GM19239 (cell line): ENCODE measurements around the gene PCP2.
"Not testable (repeated sequence)": the region's sequence is repeated elsewhere in the genome, so short reads cannot be mapped to it uniquely, and the experiment has no call there.

ENCODE experiments used
- DNase-seq: peaks from one replicate; pipeline ENCODE4 v3.0.0; 2011; ENCODE audit warnings: low spot score; ENCODE audit not compliant: insufficient read length
- FAIRE-seq: peaks from 2 replicates; lab custom pipeline; 2011; peaks lifted over from hg19 to GRCh38; lab: Jason Lieb, UNC

The PCP2 gene

DNA sequence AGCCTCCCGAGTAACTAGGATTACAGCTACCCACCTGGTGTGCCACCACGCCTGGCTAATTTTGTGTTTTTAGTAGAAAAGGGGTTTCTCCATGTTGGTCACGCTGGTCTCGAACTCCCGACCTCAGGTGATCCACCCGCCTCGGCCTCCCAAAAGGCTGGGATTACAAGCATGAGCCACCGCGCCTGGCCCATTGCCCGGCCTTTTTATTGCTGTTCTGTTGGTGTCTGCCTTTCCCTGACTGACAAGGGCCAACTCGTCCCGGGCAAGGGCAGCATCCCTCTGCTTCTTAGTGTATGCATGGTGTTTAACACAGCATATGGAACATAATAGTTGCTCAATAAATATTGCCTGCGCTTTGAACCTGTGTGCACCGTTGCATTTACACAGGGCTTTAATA, 29.1 kb upstream of the PCP2 start:
- FAIRE-seq, result no peak
- DNase-seq, result no peak

DNA sequence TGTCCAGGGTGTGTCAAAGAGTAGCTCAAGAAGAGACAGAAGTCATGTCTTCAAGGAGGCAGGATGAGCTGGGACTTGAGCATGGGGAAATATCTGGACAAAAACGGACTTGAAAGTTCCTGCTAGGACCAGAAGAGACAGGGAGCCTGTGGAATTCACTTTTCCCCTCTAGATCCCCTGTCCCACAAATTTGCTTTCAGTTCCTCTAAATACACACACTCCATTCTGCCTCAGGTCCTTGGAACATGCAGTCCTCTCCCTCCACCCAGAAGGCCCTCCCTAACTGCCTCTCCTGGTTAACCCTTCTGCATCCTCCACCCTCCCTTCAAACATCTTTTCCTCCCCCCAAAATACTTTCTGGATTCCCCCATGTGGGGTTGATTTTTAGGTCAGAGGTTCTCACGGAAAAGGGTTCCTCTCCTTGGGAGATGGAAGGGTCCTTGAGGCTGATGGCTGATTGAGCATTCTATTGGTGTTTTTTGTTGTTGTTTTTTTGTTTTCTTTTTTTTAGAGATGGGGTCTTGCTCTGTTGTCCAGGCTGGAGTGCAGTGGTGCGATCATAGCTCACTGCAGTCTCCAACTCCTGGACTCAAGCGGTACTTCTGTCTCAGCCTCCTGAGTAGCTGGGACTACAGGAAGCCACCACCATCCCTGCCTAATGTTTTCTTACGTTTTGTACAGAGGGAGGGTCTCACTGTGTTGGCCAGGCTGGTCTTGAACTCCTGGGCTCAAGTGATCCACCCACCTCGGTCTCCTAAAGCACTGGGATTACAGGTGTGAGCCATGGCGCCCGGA, 28.4 kb upstream of the PCP2 start:
- FAIRE-seq (no peak), DNase-seq (no peak)

DNA sequence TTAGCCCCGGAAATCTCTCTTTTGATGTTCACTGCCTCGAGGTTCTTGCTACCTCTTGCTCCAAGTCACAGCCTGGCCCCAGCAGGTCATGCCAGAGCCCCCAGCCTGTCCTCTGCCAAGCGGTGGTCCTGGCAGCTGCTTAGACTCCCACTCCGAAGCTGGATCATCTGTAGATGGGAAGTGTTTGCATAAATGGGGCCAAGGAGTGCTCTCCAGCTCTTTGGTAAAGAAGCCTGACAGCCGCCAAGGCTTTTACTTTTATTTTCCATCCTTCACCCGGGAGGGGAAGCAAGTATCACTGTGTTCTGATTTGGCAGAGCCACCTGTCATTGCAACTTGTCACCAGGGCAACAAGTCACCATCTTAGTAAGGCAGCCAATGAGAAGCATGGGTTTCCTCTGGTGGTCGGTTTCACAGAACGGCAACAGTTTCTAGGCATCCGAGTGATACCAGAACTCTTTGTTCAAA, 24.7 kb upstream of the PCP2 start:
- DNase-seq (peak; percentile 94), FAIRE-seq (peak; percentile 98)

DNA sequence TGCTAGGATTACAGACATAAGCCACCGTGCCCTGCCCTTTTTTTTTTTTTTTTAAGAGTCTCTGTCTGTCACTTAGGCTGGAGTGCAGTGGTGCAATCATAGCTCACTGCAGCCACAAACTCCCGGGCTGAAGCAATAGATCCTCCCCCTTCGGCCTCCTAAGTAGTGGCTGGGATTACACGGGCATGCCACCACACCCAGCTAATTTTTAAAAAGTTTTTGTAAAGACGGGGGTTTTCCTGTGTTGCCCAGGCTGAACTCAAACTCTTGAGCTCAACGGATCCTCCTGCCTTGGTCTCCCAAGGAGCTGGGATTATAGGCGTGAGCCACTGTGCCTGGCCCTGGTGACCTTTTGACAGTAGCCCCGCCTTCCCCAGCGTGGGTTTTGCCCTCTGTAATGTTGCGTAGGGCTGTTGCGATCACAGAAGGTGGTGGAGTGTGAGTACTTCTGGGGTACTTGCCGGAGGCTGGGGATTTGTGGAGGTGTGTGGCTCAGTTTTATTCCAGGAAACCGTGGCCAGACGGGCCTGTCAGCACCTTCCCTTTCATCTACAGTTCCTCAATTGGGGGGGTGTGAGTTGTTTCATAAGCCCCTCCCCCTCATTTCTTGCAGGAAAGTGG, 23.7 kb upstream of the PCP2 start:
- DNase-seq (no peak), FAIRE-seq (no peak)

DNA sequence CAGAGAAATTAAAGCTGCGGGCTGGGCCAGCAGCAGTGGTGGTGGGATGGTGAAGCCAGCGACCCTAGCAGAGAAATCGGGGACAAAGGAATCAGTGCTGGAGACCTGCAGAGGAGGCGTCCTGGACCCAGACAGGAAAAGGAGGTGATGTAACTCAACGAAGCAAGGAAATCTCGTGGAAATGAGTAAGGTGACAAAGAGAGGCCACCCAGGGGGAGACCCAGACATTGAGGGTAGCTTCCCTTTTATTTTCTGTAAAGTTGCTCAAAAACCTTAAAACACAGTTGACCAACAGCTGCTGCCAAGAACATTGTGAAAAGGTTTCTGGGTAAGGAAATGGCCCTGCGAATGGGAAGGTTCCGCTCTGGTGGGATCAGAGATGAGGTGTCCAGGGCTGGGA, 22.1 kb upstream of the PCP2 start:
- FAIRE-seq (no peak), DNase-seq (no peak)

DNA sequence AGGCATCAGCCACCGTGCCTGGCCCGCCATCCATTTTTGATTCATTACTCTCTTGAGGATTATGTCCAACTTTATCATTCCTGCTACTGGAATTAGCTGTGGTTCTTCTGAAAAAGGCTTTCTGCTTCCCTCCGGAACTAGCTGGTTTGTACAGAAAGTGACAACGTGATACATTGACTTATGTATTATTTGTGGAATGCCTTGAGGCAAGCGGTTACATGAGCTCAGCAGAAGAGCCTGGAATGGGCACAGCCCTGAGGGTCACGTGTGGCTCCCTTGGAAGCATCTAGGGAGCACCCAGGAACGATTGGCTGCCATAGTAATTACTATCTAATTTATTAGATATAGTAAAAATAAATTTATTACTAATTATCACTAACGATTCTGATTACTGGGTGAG, 20.9 kb upstream of the PCP2 start:
- no peak for DNase-seq
- FAIRE-seq, result no peak

DNA sequence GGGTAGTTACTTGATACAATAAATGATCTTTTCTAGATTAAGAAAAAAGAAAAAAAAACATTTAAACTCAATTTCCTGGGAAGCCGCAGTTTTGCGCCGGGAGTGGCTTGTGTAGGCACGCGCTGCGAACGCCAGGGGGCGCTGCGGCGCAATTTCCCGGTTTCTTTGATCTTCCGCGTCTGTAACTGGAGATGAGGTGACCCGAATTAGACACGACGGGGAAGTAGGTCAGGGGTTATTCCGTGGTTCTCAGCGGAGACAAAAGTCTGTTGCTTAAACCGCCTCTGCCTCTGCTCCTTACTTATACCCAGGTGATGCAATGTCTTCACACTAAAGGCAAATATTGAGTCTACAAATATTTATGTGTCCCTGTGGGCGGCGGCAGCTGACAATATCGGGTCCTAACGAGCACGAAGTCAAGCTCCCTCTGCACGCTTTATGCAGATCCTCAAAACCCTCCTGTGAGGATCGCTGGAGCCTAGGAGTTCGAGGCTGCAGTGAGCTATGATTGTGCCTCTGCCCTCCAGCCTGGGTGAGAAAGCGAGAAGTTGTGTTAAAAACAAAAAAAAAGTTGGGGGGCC, 18.6 kb upstream of the PCP2 start:
- FAIRE-seq (peak; percentile 84), DNase-seq (peak; percentile 89)

DNA sequence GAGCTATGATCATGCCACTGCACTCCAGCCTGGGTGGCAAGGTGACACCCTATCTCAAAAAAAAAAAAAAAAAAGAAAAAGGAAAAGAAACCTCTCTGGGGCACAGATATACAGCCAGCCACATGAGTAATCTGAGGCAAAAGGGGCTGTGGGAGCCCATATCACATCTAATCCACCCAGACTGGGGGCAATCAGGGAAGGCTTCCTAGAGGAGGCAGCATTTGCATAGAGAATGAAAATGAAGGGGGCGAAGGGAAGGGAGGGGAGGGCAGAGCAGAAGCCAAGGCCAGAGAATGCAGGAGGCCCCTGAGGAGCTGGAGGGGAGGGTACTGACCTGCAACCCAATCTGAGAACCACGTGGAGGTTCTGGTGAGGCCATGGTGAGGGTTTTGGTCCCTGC, 16.6 kb upstream of the PCP2 start:
- FAIRE-seq, result no peak
- no peak for DNase-seq

DNA sequence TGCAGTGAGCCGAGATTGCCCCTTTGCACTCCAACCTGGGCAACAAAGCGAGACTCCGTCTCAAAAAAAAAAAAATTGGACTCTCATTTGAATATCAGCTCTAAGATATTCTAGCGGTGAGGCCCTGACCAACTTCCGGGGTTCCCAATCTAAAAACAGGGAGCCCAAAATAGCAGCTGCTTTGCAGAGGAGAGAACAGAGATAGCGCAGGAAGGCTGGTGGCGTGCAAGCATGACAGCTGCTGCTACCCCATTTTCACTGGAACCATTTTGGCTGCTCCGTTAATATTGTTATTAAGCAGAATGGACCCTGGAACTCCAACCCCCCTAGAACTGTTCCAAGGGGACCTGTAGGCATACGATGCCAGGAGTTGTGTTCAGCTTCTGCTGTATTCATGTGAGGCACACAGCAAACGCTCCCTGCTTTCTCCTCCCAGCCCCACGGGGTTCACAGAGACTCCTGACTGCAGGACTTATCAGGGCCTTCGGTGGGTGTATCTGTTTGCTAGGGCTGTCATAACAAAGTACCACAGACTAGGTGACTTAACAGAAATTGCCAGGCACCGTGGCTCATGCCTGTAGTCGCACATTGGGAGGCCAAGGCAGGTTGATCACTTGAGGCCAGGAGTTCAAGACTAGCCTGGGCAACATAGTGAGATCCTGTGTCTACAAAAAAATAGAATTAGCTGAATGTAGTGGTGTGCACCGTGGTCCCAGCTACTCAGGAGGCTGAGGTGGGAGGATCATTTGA, 14.9 kb upstream of the PCP2 start:
- DNase-seq (no peak), FAIRE-seq (no peak)

DNA sequence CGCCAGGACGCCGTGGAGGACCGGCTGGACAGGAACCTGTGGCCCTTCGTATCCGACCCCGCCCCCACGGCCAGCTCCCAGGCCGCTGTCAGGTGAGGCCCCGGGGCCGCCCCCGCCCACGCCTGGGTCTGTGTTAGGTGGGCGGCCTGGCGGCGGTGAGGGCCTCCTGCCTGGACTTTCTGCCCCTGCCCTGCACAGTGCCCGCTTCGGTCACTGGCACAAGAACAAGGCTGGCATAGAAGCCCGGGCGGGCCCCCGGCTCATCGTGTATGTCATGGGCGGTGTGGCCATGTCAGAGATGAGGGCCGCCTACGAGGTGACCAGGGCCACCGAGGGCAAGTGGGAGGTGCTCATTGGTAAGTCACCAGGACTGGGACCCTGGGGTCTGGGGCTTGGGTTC, 13.6 kb upstream of the PCP2 start:
- DNase-seq (no peak), FAIRE-seq (no peak)

DNA sequence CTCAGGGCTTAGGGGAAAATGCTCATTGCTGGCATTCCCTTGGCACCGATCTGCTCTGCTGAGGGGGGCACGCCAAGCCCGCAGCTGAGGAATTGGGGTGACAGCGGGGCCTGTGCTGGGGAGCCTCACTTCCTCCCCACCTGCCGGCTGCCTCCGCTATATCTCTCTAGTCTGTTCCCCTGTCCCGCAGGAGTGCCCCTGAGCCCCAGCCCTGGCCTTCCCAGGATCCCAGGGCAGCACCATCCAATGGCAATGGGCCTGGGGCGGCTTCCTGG, 12.8 kb upstream of the PCP2 start:
- FAIRE-seq (no peak), DNase-seq (no peak)

DNA sequence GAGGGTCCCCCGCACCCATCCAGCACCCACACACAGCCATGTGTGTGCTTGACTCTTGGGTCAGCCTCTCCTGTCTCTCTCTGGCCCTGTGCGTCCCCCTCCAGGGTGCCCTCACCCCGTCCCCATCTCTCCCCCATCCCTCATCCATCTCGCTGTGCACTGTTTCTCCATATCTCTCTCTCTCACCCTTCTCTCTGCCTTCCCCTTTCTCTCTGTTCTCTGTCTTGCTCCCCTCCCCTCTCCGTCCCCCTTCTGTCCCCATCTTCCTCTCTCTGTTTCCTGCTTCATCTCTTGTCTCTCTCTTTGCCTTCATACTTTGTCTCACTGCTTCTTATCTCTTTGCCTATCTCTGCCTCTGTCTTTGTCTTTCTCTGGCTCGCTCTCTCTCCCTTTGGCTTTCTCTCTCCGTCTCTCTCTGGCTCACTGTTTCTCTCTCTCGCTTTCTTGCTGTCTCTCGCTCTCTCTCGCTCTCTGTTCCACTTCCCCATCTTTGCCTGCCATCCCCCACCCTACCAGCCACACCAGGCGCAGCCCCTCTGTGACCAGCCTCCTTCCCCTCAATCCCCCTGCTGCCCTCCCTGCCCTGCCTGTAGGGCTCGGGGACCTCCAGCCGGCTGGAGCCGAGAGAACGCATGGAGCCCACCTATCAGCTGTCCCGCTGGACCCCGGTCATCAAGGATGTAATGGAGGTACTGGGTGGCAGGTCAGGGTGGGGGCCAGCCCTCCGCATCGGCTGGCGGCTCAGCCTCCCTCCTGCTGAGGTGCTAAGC, 12.3 kb upstream of the PCP2 start:
- FAIRE-seq (no peak), DNase-seq (no peak)

DNA sequence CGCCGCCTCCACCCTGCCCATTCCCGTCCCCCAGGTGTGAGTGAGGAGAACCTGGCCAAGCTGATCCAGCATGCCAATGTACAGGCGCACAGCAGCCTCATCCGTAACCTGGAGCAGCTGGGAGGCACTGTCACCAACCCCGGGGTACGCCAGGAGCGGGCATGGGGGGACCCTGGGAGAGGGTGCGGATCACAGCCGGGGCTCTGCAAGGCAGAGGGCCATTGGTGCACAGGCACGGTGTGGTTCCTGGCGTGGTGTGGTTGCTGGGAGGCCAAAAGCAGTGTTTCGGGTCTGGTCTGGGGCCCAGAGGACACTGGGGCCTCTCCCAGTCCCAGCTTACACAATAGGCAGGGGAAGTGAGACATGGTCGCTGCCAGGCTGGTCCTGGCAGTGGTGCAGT, 11.6 kb upstream of the PCP2 start:
- FAIRE-seq (no peak), DNase-seq (no peak)

DNA sequence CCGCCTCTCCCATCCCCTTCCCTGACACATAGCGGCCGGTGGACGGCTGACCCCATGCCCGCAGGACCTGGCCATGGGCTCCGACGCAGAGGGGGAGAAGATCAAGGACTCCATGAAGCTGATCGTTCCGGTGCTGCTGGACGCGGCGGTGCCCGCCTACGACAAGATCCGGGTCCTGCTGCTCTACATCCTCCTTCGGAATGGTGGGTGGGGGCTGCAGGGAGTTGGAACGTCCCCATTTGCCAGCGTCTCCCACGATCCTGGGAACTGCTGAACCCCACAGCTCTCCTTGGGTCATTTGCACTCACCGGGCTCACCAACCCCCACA, 11.0 kb upstream of the PCP2 start:
- FAIRE-seq (no peak), DNase-seq (no peak)

DNA sequence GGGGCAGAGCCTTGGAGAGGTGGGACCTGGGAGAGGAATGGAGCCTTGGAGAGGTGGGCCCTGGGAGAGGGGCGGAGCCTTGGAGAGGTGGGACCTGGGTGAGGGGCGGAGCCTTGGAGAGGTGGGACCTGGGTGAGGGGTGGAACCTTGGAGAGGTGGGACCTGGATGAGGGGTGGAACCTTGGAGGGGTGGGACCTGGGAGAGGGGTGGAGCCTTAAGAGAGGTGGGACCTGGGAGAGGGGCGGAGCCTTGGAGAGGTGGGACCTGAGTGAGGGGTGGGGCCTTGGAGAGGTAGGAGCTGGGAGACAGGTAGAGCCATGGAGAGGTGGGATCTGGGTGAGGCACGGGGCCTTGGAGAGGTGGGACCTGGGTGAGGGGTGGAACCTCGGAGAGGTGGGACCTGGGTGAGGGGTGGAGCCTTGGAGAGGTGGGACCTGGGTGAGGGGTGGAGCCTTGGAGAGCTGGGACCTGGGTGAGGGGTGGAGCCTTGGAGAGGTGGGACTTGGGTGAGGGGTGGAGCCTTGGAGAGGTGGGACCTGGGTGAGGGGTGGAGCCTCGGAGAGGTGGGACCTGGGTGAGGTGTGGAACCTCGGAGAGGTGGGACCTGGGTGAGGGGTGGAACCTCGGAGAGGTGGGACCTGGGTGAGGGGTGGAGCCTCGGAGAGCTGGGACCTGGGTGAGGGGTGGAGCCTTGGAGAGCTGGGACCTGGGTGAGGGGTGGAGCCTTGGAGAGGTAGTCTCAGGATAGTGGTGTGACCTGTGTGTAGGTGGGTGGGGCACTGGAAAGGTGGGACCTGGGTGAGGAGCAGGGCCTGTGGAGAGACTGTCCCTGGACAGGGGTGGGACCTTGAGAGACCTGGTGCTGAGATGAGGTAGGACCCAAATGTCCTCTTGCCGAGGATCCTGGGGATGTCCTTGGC, 10.4 kb upstream of the PCP2 start:
- FAIRE-seq, DNase-seq: not testable (repeated sequence)

DNA sequence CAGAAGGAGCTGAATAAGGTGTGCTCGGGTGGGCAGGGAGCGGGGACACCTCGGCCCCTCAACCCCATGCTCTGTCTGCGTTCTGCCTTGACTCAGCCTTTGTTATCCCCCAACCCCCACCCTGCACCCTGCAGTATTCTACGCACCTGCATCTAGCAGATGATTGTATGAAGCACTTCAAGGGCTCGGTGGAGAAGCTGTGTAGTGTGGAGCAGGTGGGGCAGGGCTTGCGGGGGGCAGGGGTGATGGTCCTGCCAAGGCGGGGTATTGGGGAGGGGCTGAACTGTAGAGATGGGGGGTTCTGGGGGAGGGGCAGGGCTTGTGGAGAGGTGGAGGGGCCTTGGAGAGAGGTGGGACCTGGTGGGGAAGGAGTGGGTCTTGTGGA, 9.5 kb upstream of the PCP2 start:
- no peak for DNase-seq
- FAIRE-seq, result no peak

DNA sequence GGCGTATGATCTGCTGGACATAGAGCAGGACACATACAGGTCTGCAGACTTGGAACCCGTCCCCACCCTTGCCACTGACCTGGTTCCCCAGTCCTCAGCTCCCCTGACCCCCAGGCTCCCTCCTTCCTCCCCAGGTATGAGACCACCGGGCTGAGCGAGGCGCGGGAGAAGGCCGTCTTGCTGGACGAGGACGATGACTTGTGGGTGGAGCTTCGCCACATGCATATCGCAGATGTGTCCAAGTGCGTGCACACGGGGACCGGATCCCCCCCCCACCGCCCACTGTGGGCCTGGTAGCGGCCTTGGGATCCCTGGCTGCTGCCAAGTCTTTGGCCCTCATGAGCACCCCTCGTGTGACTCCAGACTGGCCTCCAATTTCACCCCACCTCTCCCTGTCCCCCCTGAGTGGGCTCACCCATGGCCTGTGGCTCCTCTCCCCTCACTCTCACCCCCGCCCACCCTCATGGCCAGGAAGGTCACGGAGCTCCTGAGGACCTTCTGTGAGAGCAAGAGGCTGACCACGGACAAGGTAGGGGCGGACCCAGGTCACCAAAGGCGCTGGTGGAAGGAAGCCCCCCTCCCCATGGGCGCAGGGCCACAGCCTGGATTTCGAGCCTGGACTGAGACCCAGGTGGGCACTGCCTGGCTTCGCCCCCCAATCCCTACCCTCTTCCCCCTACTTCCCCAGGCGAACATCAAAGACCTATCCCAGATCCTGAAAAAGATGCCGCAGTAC, 8.9 kb upstream of the PCP2 start:
- no peak for FAIRE-seq
- DNase-seq, result no peak

DNA sequence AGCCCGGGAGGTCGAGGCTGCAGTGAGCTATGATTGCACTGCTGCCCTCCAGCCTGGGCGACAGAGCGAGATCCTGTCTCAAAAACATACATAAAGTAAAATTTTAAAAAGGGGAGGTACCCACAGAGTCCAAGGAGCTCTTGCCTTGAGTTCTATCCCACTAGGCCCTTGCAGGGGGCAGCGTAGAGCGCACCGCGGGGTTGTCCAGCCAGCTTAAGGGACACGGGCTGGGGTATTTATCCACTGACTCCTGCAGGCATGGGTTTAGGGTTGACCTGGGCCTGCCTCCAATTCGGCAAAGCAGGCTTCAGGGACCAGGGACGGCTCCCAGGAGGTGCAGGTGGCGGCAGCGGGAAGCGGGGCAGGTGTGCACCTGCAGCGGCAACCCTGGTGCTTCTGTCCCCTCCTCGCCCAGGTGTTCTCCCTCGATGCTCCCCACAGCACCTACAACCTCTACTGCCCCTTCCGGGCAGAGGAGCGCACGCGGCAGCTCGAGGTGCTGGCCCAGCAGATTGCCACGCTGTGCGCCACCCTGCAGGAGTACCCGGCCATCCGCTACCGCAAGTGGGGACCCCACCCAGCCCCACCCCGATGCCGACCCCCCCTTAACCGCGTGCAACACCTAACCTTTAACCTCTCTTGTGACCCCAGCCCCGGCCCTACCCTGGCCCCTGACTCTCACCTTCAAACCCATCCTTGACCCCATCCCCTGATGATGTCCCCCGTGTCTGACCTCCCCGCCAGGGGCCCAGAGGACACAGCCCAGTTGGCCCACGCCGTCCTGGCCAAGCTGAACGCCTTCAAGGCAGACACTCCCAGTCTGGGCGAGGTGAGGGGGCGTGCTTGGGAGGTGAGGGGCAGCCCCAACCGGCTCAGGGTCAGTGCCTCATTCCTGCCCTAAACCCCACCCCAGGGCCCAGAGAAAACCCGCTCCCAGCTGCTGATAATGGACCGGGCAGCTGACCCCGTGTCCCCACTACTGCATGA, 8.1 kb upstream of the PCP2 start:
- no peak for FAIRE-seq
- DNase-seq, result no peak
